Measurements from ENCODE around the gene ACTL8.

DNA sequence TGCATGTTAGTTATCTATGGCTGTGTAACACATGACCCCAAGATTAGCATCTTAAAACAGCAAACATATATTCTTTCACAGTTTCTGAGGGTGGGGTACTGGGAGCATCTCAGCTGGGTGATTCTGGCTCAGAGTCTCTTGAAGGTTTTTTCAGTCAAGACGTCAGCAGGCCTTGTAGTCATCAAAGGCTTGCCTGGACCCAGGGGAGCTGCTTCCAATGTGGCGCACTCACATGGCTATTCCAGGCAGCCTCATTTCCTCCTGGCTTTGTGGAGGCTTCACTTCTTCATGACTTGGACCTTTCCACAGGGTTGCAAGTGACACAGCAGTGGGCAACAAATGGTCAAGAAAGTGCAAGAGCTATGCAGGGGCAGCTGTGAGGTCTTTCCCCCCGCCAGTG lies 114.7 kb downstream of the ACTL8 start:
- TF ChIP-seq, protein P1, sequence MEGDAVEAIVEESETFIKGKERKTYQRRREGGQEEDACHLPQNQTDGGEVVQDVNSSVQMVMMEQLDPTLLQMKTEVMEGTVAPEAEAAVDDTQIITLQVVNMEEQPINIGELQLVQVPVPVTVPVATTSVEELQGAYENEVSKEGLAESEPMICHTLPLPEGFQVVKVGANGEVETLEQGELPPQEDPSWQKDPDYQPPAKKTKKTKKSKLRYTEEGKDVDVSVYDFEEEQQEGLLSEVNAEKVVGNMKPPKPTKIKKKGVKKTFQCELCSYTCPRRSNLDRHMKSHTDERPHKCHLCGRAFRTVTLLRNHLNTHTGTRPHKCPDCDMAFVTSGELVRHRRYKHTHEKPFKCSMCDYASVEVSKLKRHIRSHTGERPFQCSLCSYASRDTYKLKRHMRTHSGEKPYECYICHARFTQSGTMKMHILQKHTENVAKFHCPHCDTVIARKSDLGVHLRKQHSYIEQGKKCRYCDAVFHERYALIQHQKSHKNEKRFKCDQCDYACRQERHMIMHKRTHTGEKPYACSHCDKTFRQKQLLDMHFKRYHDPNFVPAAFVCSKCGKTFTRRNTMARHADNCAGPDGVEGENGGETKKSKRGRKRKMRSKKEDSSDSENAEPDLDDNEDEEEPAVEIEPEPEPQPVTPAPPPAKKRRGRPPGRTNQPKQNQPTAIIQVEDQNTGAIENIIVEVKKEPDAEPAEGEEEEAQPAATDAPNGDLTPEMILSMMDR (IDR thresholded peaks at IDR 0.05): no peak
- no peak for TF ChIP-seq POLR2AphosphoS5 (IDR thresholded peaks at IDR 0.05)
